Measurements from ENCODE around the gene TSGA10.

- TF ChIP-seq, protein P1, sequence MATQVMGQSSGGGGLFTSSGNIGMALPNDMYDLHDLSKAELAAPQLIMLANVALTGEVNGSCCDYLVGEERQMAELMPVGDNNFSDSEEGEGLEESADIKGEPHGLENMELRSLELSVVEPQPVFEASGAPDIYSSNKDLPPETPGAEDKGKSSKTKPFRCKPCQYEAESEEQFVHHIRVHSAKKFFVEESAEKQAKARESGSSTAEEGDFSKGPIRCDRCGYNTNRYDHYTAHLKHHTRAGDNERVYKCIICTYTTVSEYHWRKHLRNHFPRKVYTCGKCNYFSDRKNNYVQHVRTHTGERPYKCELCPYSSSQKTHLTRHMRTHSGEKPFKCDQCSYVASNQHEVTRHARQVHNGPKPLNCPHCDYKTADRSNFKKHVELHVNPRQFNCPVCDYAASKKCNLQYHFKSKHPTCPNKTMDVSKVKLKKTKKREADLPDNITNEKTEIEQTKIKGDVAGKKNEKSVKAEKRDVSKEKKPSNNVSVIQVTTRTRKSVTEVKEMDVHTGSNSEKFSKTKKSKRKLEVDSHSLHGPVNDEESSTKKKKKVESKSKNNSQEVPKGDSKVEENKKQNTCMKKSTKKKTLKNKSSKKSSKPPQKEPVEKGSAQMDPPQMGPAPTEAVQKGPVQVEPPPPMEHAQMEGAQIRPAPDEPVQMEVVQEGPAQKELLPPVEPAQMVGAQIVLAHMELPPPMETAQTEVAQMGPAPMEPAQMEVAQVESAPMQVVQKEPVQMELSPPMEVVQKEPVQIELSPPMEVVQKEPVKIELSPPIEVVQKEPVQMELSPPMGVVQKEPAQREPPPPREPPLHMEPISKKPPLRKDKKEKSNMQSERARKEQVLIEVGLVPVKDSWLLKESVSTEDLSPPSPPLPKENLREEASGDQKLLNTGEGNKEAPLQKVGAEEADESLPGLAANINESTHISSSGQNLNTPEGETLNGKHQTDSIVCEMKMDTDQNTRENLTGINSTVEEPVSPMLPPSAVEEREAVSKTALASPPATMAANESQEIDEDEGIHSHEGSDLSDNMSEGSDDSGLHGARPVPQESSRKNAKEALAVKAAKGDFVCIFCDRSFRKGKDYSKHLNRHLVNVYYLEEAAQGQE (IDR thresholded peaks at IDR 0.05; ENCODE audit: insufficient read depth in 1 of 2, low read depth in 2 of 2, low read length in 1 of 2), result no peak
- TF ChIP-seq CTCF (IDR thresholded peaks at IDR 0.05), result no peak
- no peak for TF ChIP-seq POLR2AphosphoS5 (IDR thresholded peaks at IDR 0.05; ENCODE audit: low read depth, low read length)
These were observed 2.4 kb downstream of the TSGA10 start for GRCh38 chr2:99152199-99152895.

Measured in Panc1 (cell line).